Measurements from ENCODE around the gene ARMC12. TPM values are rescaled to one million over a fixed set of nuclear protein-coding genes. Genes with fewer than 3 reads are reported as not detected.

ARMC12 gene
- total RNA-seq, 4 donors from 2014 or later = 0.40 to 2.4 (median 1.4) TPM

DNA sequence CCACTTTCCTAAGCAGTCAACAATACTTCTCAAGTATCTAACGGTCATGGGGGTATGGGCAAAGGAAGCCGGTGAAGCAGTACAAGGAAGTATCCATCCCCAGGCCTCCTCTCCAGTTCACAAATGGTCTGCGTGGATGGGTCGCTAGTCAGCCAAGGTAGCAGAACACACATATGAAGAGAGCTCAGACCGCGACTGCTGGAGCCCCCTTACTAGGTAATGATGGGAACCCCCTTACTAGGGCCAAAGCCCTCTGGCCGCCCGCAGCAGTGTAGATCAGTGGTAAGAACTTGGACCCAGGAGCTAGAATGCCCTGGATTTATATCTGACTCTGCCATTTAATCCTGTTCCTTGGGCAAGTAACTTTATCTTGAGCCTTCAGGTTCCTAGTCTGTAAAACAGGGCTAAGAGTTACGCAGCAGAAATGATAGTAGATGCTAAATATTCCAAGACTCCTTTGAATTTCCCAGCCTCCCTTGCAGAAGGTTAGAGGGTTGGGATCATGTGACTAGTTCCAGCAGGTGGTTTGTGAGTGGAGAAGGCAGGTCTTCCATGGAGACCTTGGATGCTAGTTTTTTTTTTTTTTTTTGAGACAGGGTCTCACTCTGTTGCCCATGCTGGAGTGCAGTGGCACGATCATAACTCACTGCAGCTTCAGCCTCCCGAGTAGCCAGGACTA is 37.4 kb downstream of the ARMC12 start:
- H3K4me1 ChIP-seq = peaks cover 9 to 11% of the 10 kb centered on the region in 2 donors
- DNase-seq = no peak
- no peaks in the 10 kb centered on the region for H3K27me3 ChIP-seq
- no peak overlapping the region for H3K4me3 ChIP-seq (replicated peaks in 1 of 3)
- intact Hi-C loops (cut with DNase I) = no loop called here
- no peak overlapping the region for H3K27ac ChIP-seq
- WGBS, 2 donors = 54 to 58% methylated on average over 9 to 11 of the region's 11 CpGs
- H3K36me3 ChIP-seq = no peaks in the 10 kb centered on the region
- TF ChIP-seq, protein P1, sequence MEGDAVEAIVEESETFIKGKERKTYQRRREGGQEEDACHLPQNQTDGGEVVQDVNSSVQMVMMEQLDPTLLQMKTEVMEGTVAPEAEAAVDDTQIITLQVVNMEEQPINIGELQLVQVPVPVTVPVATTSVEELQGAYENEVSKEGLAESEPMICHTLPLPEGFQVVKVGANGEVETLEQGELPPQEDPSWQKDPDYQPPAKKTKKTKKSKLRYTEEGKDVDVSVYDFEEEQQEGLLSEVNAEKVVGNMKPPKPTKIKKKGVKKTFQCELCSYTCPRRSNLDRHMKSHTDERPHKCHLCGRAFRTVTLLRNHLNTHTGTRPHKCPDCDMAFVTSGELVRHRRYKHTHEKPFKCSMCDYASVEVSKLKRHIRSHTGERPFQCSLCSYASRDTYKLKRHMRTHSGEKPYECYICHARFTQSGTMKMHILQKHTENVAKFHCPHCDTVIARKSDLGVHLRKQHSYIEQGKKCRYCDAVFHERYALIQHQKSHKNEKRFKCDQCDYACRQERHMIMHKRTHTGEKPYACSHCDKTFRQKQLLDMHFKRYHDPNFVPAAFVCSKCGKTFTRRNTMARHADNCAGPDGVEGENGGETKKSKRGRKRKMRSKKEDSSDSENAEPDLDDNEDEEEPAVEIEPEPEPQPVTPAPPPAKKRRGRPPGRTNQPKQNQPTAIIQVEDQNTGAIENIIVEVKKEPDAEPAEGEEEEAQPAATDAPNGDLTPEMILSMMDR (IDR thresholded peaks at IDR 0.05) = no peak
- no peak for TF ChIP-seq POLR2A (IDR thresholded peaks at IDR 0.05)
- no peaks in the 10 kb centered on the region for H3K9me3 ChIP-seq

DNA sequence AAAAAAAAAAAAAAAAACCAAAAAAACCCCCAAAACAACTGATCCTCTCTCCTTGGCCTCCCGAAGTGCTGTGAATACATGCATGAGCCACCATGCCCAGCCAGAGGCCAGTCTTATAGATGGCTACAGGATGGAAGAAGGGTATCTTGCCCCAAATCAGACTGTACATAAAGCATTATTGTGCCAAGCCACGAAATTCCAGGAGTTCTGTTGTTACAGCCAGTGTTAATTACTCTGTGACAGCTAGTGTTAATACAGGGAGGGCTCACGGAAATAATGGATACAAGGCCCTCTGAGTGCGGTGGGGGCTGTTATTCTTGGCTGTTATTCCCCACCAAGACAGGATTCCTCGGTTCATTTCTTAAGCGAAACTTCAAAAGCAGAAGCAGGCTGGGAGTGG is 38.2 kb downstream of the ARMC12 start:
- intact Hi-C loops (cut with DNase I) = no loop called here
- Histone ChIP-seq H3K4me1 (peaks cover 9 to 11% of the 10 kb centered on the region in 2 donors), H3K36me3 (no peaks in the 10 kb centered on the region), H3K27ac (no peak overlapping the region), H3K27me3 (no peaks in the 10 kb centered on the region), H3K9me3 (no peaks in the 10 kb centered on the region), H3K4me3 (replicated peaks in 1 of 3) (no peak overlapping the region)
- 79 to 88% methylated on average over 6 of the region's 6 CpGs for WGBS, 2 donors
- DNase-seq = no peak
- no peak for TF ChIP-seq POLR2A (IDR thresholded peaks at IDR 0.05)
- TF ChIP-seq, protein P1 (IDR thresholded peaks at IDR 0.05) = no peak

DNA sequence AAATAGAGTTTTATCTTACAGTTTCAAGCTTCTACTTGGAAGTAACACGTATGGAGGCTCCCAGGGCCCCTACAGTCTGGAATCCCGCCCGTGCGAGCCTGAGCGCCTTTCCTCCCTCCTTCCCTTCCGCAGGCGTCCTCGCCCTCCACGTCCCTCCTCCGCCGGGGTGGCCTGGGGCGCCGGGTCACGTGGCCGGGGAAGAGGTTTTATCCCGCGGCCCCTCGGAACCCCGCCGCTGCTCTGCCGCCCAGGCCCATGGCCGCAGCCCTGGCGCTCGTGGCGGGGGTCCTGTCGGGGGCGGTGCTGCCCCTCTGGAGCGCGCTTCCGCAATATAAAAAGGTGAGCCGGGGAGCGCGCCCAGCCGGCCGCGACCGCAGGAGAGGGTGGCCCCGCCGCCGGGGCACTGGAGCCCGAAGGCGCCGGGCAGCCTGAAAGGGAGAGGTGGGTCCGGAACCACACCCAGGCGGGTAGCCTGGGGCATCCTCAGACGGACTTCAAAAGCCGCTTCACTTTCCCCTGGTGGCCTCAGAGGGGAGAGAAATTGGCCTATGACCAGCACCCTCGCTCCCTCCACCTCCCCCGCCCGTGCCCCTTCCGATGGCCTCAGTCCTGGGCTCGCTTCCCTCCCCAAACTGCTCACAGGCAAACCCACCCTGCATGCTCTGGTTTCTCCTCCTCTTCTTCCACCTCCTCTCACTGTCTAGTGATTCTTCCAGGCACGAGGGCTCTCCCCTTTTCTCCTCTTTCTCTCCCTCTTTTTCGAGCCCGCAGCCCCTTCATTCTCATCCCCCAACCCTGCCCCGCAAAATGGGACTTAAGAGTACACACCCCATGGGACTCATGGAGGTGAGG is 39.8 kb downstream of the ARMC12 start, which contains the start of gene CLPSL2:
Gene CLPSL2 (plus strand): TSS at position 235 of the 852 bp plus-strand sequence. CDS start 21 bp downstream, at position 256.
- intact Hi-C loops (cut with DNase I) = no loop called here
- no peak for TF ChIP-seq POLR2A (IDR thresholded peaks at IDR 0.05)
- peaks cover 9 to 11% of the 10 kb centered on the region in 2 donors for H3K4me1 ChIP-seq
- H3K27ac ChIP-seq = no peak within 1 kb of the TSS
- H3K9me3 ChIP-seq = no peaks in the 10 kb centered on the region
- WGBS, 2 donors = 4 to 5% methylated on average over 34 to 39 of the region's 56 CpGs
- no peaks in the 10 kb centered on the region for H3K27me3 ChIP-seq
- H3K36me3 ChIP-seq = no peaks in the 10 kb centered on the region
- DNase-seq = peak; percentile 19 to 26
- H3K4me3 ChIP-seq (replicated peaks in 1 of 3) = peak within 1 kb of the TSS in 1 of 3 donors; percentile 29

DNA sequence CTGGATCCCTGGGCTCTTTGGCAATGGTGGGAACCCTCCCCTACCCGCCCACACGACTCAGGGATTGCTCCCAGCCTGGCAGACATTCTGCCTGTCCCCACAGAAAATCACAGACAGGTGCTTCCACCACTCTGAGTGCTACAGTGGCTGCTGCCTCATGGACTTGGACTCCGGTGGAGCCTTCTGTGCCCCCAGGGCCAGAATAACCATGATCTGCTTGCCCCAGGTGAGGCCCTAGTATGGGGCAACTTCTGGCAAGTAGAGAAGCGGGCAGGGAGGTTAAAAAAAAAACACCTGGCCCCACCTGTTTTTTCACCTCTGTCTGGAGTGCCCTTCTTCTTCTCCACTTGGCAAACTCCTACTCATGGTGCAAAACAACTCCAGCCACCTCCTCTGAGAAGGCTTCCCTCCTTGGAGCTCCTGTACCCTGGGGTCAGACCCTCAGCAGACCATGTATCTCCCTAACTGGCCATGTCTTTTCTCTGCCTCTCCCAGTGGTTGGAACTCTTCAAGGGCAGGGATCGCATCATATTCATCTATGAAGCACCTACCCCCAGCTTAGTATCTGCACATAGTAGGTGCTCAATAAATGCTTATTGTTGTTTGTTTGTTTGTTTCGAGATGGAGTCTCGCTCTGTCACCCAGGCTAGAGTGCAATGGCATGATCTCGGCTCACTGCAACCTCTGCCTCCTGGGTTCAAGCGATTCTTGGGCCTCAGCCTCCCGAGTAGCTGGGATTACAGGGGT is 40.7 kb downstream of the ARMC12 start:
- no peaks in the 10 kb centered on the region for H3K27me3 ChIP-seq

DNA sequence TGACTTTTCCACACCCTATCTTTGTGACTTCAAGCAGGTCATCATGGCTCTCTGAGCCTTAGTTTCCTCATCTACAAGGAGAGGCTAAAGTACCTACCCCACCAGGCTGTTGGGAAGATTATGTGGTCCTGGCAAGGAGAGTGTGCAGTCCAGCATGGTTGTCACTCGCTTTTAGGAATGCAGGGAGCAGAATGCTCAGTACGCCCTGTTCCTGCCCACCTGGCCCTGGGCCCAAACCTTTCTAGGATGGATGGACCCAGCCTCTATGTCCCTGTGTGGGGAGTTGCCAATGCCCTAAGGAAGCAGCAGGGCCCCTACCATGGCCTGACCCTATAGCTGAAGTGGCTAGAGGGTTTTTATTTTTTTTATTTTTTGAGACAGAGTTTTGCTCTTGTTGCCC is 41.6 kb downstream of the ARMC12 start:
- WGBS, 2 donors = 76 to 80% methylated on average over 1 to 2 of the region's 2 CpGs
- no peak overlapping the region for H3K4me3 ChIP-seq (replicated peaks in 1 of 3)
- intact Hi-C loops (cut with DNase I) = no loop called here
- no peaks in the 10 kb centered on the region for H3K36me3 ChIP-seq
- DNase-seq = no peak
- TF ChIP-seq POLR2A (IDR thresholded peaks at IDR 0.05) = no peak
- TF ChIP-seq, protein P1 (IDR thresholded peaks at IDR 0.05) = no peak
- H3K9me3 ChIP-seq = no peaks in the 10 kb centered on the region
- H3K4me1 ChIP-seq = peaks cover 9 to 11% of the 10 kb centered on the region in 2 donors
- H3K27me3 ChIP-seq = no peaks in the 10 kb centered on the region
- H3K27ac ChIP-seq = no peak overlapping the region

More for the DNA sequence above, 40.7 kb downstream of the ARMC12 start:
- intact Hi-C loops (cut with DNase I) = no loop called here
- Histone ChIP-seq H3K27ac (no peak overlapping the region), H3K4me3 (replicated peaks in 1 of 3) (no peak overlapping the region), H3K36me3 (no peaks in the 10 kb centered on the region), H3K9me3 (no peaks in the 10 kb centered on the region), H3K4me1 (peaks cover 9 to 11% of the 10 kb centered on the region in 2 donors)
- no peak for DNase-seq
- TF ChIP-seq POLR2A (IDR thresholded peaks at IDR 0.05) = no peak
- TF ChIP-seq, protein P1 (IDR thresholded peaks at IDR 0.05) = no peak
- 72 to 80% methylated on average over 8 to 10 of the region's 10 CpGs for WGBS, 2 donors

All from thyroid gland (tissue), 4 donors.